Activated naive CD8-positive, alpha-beta T cell treated with anti-CD3 and anti-CD28 coated beads, Interleukin-2, amount 50 U/mL, for 16 hours (primary cell): Measurements from ENCODE around the gene FAM124A.

Source experiments
- DNase-seq: peaks from one replicate; pipeline ENCODE4 v3.0.0-alpha.2; 2020; ENCODE audit warnings: low read depth, low spot score

Gene FAM124A

DNA sequence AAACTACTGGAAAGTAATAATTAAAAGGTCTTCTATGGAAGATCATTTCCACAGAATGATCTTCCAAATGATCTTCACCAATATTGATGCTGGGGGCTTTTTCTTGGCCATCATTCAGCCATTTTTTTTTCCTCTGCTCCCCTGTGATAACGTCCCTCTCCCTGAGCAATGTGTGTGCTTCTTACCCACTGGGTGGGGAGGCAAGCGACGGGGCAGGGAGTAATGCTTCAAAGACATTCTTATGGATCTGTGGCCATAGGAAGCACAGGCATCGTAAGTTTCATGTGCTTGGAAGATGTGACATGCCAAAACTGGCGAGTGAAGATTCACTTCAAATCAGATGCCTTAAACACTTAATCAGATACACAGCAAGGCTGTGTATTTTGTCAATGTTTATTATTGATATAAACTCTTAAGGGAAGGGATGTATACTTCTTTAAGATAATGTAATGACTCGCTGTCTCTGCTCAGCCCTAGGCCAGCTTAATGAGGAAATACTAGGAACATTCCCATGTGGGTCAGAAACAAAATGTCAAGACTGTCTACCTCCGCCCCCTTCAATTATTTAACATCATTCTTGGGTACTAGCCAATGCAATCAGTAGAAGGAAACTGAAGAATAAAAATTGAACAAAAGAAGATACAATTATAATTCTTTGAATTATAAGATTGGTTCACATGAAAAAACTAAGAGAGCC lies 83.2 kb downstream of the FAM124A start:
- DNase-seq = no peak

DNA sequence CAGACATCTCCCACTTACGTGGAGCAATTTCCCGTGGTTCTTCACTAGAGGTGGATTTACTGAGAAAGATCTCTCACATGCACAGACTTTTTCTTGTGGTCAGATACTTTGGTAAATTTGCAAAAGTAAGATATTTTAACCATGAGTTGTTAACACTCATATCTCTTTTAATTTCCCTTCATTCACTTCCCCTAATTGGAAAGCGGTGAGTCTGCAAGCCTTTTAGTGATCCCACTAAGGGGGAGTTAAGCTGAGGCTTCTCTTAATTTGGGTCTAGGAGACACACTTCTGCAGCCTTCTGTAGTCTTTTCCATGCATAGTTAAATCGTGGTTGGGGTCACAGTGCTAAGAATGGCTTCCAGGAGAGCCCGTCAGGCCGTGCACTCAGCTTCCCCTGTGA lies 86.6 kb downstream of the FAM124A start:
- DNase-seq = no peak

DNA sequence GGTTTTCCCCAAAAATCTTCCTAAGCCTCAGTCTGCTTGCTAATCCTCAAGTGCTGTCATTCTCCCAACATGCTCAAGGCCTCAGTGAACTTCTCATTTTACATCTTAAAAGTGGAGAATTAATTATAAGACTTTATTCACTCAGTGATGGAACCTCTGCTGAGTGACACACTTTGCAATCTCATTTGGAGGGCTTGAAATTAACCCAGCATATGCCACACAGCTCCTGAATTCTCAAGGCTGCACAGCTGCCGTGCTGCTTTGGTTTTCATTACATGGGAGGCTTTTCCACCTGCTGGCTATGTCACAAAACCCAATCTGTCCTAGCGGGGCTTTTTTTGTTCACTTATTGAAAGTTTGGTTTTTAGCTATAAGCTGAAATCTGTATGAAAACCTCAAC lies 89.0 kb downstream of the FAM124A start:
- no peak for DNase-seq

DNA sequence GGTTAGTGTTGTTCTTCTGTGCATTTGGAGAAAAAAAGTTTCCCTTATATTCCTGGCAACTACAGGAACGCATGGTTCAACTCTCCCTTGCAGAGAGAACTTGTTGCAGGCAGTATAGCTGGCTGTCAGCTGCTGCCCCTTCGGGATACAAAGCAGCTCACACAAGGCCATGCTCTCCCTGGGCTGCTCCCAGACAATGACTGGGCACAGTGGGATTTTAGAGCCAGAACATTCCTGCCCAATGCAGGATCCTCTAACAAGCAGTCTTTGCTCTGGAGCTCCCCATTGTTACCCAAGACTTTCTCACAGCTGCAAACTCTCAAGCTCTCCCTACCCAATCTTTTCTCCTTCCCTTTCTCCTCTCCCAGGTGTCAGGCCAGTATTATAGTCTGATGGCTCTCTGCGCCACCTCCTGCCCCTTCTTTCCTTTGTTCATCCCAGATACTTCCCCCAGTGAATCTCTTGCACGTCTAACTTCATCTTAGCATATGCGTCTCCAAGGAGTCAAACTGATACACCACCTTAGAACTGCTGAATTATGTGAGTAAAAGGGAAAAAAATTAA lies 89.8 kb downstream of the FAM124A start:
- DNase-seq = no peak

DNA sequence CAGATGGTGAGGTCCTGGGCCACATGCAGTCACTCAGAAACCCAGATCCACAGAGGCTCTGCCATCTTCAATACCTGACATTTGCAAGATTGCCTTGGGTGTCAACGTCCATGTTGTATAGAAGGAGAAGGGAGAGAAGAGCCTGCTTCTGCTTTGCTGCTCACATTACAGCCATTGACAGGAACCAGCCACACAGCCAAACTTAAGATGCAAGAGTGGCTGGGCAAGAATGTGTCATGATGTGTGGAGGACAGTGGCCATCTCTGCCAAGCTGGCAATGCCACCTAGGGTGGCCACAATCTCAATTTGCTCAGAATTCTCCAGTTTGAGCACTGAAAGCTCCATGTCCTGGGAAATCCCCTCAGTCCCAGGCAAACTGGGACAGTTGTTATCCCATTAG lies 91.4 kb downstream of the FAM124A start:
- DNase-seq = no peak

DNA sequence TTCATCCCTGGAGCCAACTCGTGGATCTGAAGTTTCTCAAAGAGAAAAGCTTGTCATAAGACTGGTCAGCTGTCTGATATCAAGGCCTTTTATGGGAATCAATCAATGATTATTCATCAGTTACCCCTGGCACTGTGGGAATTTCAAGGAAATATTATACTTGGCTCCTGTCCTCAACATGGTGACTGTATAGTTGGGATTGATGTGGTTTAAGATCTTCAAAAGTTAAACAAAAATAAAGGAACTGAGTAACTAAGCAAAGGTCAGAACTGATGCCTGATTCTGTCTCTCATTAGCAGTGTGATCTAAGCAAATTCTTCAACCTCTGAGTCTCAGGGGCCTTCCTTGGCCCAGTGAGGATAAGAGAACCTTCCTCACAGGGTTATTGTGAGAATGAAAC lies 95.1 kb downstream of the FAM124A start:
- DNase-seq = no peak

DNA sequence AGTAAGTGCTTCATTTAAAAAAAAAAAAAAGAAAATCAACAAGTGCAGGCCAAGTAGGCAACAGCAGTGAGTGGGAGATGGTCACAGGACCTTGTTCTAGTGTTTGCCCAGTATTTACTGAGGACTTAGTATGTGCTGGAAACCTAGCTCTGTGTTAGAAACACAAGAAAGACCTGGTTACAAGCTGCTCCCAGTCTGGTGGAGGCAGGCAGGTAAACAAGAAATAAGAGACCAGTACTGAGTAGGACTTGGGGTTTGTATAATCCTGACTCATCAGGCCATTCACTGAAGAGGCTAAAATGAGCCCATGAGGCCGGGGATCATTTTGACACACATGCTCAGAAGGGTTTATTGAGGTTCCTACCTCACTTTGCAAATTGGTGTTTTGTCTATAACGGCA lies 95.8 kb downstream of the FAM124A start:
- no peak for DNase-seq

DNA sequence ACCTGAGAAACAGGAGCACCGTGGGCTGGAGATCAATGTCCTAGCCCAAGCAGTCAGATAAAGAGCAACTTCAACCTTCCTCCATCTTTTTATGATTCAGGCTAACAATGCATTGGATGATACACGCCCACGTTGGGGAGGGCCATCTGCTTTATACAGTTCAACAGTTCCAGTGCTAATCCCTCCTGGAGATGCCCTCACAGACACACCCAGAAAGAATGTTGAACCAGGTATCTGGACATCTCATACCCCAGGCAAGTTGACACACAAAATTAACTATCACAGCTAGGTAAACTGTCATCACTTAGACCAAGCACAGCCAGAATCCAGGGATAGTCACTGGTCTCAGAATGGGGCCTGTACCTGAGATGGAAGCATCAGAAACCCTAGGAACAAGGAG lies 96.7 kb downstream of the FAM124A start:
- no peak for DNase-seq

DNA sequence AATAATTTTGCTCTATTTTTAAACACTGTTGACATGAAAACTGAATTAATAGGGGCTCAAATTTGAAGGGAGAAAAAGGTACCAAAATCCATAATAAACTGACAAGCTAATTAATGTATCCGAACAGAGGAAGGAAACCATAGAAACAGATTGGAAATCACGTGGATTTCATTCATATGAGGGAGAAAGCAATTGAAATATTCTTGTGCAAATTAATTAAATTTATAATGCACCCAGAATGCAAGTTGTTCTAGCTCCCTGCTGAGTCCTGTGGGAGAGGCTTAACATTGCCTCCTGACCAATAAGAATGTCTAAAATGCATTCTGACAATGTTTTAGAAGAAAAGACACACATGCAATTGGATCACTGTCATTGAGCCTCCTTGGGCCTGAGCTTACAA lies 99.6 kb downstream of the FAM124A start:
- DNase-seq = no peak

DNA sequence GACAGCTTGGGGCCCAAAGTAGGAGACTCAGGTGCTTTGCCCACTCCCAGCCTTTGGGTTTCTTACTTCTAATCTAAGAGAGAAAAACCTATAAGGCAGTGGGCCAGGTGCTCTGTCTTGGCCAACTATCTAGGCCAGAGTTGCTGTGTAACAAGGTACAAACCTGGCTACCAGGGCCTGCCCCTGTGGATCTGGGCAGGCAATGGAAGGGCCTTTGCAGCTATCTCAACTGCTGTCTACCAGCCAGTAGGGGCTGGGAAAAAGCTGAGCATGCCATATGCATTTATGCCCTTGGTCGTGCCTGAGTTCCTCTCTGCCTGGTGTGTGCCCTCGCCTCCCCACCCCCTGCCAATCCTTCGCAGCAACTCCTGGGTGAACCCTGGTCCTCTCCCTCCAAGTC lies 100.6 kb downstream of the FAM124A start:
- DNase-seq = no peak

DNA sequence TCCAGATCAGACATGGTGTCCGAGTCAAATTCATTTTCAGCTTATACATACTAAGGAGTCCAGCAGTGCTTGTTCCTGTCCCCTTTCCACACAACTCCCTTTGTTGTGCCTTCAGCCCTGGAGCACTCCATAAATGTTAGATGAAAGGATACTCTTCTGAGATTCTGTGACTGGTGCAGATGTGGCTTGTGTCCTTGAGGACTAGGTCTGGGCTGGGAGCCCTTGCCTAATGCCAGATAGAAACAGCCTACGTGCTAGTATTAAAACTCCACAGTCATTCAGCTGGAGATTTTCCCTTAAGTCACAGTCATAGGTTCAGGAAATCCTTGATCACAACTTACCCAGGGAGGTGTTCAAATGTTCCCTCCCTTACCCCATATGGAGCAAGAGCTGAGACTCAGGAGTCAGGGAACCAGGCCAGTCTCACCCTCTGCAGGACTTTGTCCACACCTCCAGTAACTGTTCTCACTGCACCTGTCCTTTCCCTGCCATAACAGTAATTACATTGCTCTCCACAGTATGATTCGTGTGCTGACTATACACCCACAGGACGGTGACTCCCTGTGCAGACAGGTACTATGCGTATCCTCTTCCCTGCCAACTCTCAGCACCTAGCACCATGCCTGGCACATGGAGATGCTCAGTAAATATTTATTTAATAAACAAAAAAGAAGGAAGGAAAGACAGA lies 101.8 kb downstream of the FAM124A start:
- DNase-seq = no peak

DNA sequence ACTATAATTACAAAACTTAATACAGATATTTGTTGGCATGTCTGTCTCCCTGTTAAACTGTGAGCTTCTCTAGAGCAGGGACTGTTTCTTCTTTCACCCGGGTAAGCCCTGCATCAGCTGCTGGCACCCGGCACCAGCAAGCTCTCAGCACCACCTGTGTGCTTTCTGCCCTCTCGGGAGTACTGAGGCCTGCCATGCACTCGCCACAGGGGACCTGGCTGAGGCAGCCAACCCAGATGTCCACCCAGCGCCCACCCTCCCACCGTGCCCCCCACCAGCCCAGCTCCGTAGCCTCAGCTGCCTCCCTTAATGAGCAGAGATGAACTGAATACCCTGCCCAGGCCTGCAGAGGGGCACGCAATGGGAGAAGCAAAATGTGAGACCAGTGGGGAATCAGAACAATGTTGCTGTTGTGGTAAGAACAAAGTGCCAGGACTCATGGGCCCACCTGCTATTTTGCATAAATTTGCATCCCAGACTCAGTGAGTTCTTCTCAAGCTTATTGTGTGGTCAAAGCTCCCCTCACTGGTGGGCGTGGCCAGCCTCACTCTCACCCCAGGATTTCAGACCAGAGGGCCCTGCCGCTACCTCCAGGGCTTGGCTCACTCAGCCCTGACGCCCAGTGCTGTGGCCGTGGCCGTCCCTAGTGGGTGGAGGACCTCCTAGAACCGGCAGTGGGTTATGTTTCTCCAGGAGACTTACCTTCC lies 102.7 kb downstream of the FAM124A start:
- DNase-seq = no peak

DNA sequence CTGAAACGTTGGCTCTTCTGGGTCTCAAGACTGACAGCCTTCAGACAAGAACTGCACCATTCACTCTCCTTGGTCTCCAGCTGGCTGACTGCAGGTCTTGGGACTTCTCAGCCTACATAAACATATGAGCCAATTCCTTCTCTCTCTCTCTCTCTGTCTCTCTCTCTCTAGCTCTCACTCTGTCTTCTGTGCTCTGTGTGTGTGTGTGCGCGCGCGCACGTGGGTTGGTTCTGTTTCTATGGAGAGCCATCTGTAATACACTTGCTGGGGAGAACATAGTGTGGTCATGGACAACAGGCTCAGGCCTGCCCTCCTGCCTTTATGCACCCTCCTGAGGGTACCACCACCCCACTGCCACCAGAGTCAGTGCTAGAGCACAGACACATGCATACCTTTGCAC lies 103.6 kb downstream of the FAM124A start:
- no peak for DNase-seq

DNA sequence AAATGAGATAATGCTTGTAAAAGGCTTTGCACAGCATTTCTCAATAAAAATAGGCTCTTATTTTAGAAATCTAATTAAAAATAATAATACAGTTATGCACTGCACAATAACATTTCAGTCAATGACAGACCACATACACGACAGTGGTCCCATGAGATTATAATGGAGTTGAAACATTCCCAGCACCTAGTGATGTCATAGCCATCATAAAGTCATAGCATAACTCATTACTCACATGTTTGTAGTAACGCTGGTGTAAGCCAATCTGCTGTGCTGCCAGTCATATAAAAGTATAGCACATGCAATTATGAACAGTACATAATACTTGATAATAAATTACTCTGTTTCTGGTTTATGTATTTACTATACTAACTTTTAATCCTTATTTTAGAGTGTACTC lies 104.6 kb downstream of the FAM124A start:
- DNase-seq = no peak

DNA sequence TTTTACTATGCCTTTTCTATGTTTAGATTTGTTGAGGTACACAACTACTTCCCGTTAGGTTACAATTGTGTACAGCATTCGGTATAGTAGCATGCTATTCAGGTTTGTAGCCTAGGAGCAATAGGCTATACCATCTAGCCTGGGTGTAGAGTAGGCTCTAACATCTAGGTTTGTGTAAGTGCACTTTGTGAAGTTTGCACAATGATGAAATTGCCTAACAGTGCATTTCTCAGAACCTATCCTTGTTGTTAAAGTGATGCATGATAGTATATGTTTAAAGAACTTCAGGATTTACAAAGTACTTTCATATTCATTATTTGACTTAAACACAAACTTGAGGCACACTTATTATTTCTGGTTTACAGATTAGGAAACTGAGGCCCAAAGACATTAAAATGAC lies 105.8 kb downstream of the FAM124A start:
- DNase-seq = no peak

DNA sequence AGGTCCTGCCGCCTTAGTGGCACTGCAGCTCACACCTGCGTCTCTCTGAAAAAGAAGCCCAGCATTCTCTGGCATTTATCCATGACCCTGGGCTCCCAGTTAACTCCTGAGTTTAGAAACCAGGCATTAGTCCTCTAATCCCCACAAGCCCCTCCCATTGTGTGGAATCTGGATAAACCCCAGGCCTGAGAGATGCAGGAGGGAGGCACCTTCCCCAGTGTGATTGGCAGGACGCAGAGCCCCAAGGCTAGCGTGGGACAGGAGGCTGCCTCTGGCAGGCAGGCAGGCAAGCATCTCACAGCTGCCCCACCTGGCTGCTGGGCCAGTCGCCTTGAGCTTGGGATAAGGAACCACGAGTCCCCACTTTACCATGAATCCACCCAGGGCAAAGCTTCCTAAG lies 106.3 kb downstream of the FAM124A start:
- DNase-seq = no peak

DNA sequence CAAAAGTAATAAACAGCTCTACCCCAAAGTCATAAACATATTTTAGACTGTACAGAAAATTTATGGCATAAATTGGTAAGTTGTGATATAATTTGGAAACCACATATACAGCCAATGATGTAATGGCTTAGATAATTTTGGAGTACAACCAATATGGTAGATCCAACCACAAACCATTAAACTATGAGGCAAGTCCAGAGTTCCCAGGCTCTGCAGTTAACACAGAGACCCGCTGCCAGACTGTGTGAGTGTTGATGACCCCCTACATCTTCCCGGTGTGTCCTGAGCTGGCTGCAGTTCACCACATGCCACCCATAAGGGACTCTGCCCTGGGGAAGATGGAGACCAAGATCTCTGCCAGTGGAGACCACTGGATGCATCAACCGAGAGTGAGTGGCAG lies 107.4 kb downstream of the FAM124A start:
- DNase-seq = no peak

DNA sequence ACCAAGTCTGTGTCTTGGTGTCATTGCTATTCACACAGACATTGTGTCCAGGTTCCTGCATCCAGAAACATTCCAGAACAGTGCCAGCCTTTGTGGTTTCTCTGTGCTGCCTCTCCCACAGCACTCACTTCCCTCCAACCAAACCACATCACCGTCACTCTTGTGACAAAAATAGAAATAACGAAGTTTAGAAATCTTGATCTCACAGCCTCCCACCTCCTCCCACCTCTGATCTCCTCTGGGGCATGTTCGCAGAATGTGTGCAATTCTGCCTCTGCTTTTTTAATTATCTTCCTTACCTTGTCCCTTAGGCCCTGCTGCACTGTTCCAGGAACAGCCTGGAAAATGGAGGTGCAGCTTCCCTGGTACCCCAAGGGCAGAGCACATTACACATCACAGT lies 108.6 kb downstream of the FAM124A start:
- DNase-seq = no peak

DNA sequence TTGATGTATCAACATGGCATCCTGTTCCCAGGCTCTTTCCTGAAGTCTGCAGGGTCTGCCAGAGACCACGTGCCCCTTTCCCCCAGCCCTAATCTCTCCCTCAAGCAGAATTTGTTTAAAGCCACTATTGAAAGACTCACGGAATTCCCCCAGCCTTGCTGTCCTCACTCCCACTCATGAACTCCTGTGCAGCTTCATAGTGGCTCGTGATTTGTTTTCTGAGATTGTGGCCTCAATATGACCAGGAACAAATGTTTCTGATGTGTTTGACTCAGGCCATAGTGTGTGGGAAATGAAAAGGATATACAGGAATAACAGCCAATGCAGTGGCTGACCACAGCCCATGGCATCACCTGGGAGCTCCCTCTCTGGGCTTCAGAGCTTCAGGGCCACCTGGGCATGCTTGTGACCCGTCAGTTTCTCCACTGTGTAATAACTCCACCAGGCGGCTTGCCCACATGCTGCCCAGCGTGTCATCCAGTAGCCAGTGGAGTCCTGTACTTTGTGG lies 109.2 kb downstream of the FAM124A start:
- DNase-seq = no peak

DNA sequence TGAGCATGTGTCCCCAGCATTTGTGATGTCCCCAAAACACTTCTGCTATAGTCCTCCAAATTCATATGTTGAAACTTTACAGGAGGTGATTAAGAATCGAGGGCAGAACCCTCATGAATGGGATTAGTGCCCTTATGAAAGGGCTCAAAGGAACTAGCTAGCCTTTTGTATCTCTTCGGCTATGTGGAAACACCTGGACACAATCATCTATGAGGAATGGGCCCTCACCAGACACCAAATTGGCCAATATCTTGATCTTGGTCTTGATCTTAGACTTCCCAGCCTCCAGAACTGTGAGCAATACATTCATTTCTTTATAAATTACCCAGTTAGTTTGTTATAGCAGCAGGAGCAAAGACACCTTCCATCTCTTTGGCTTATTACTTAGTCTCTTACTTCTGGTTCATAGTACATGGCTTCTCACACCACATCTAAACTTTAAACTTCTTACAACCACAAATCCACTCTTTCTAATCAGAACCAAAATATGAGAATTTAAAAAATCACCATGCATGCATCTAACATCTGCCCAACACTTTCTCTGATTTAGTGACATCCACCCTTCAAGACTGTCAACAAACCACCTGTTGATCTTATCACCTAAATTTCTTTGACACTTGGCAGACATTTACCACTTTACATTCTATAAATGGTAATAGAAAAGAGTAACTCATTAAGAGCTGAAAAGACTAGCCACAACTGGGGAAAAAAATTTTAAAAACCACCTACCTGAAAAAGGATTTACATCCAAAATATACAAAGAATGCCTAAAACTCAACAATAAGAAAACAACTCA lies 110.6 kb downstream of the FAM124A start:
- no peak for DNase-seq

DNA sequence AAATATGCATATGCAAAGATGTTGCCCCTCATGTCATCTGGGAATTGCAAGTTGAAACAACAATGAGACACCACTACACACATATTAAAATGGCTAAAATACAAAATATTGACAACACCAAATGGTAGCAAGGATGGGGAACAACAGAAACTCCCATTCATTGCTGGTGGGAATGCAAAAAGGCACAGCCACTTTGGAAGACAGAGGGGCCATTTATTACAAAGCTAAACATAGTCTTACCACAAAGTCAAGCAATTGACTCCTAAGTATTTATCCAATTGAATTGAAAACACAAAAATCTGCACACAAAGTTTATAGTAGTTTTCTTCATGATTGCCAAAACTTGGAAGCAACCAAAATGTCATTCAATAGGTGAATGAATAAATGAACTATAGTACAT lies 111.2 kb downstream of the FAM124A start:
- DNase-seq = no peak

DNA sequence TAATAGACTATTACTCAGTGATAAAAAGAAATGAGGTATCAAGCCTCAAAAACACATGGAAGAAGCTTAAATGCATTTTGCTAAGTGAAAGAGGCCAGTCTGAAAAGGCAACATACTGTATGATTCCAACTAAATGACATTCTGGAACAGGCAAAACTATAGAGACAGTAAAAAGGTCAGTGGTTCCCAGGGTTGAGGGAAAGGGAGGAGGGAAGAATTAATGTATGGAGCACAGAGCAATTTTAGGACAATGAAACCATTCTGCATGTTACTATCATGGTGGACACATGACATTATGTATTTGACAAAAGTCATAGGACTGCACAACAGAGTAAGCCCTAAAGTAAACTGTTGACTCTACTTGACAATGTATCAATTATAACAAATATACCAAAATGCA lies 111.6 kb downstream of the FAM124A start:
- DNase-seq = no peak
